Tongue (tissue), 2 donors: Measurements from ENCODE around the gene AKR1C2. TPM values are rescaled to one million over a fixed set of nuclear protein-coding genes. Genes with fewer than 3 reads are reported as not detected.
A peak's percentile ranks its signal among the peaks of the same experiment; 100 is the strongest.
"Not testable (repeated sequence)": the region's sequence is repeated elsewhere in the genome, so short reads cannot be mapped to it uniquely, and the experiment has no call there.

Experiments used
- DNase-seq: peaks from one replicate; pipeline ENCODE4 v3.0.0-alpha.2; 2015
- total RNA-seq: library from RNA; depleted of rRNA; stranded (reverse); fragments of >200 nt; gene quantifications from one replicate; pipeline ENCODE4 v1.2.3, GENCODE V29; 2014

Gene AKR1C2
- 2.8 TPM for total RNA-seq

DNA sequence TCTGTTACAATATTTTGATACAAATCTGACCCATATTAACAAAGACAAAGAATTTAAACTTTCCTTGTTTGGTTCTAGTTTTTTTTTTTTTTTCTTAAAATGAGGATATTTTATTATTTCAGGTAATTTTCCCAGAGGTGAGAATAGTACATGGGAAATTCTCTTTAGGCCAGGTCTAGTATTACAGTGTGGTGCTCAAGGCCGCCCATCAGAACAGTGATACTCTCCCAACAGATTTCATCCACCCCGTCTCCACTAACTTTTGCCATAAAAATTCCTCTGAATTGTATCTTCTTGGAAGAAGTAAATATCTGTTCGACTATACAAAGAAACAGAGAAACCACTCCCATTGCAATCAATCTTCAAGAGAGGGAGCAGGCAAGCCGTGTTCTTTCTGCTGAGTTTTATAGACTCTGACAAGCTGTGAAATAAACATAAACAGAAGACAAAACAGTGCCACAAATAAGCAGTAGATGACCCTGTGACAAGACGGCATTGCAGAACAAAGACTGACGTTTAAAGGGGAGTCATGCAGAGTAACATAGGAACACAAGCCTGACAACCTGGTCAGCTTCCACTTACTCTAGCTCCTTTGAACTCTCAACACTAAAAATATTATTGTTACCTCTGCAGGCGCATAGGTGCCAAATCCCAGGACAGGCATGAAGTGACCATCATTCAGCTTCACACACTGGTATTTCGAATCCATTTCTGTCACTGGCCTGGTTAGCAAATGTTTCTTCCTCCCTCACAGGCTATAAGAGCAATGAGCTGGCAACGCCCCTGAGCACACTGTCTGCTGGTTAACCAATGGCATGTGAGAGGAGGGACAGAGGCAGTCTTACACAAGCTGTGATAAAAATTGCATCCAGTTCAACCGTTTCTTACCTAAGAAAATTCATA, at the start of gene AKR1C2:
TSS of gene AKR1C2 (minus strand) at position 731 of the 903 bp plus-strand sequence. CDS start at position 709, 22 bp downstream.
- DNase-seq: not testable (repeated sequence)

DNA sequence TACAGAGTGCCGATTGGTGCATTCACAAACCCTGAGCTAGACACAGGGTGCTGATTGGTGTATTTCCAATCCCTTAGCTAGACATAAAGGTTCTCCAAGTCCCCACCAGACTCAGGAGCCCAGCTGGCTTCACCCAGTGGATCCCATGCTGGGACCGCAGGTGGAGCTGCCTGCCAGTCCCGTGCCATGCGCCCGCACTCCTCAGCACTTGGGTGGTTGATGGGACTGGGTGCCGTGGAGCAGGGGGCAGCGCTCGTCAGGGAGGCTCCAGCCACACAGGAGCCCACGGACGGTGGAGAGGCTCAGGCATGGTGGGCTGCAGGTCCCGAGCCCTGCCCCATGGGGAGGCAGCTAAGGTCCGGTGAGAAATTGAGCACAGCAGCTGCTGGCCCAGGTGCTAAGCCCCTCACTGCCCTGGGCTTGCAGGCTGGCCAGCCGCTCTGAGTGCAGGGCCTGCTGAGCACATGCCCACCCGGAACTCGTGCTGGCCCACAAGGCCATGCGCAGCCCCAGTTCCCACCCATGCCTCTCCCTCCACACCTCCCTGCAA, 49.4 kb upstream of the AKR1C2 start:
- DNase-seq: not testable (repeated sequence)

DNA sequence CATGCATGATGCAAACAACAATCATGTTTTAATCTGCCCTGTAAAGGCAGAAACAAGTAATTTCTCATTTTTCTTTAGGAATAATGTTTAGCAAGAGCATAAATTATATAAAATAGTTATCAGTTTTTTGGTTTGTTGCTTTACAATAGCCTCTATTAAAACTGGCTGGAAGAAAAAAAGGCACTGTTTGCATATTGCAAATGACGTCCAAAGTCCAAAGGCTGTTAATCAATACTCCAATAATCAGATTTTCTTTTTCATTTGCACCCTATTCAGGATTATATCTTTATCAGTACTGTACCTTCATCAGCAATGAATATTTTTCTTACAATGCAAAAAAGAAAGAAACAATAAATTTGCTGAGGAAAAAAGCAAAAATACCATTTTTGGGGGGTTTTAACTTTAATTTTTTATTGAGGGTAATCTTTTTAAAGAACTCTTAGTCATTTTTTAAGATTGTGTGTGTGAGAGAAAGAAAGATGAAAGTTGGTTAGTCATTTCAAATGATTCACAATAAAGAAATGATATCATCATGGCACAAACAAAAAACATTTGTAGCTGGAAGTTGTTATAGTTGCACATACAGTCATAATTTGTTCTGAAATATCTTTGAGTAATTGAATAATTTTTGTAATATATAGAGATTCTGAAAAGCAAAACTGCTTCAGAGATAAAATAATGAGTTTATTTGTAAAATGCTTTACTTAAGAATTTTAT, 44.4 kb upstream of the AKR1C2 start:
- no peak for DNase-seq

DNA sequence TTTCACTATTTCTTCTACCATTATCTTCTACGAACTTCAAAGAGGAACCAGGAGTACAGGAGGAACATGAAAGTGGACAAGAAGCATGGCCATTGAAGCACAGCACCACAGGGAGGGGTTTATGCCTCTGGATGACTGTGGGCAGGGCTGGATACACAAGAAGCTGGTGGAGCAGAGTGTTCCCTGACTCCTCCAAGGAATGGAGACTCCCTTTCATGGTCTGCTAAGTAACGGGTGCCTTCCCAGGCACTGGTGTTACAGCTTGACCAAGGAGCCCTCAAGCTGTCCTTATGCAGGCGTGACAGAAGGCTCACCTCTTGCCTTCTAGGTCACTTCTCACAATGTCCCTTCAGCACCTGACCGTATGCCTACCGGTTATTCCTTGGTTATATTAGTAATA, 43.4 kb upstream of the AKR1C2 start:
- not testable (repeated sequence) for DNase-seq

DNA sequence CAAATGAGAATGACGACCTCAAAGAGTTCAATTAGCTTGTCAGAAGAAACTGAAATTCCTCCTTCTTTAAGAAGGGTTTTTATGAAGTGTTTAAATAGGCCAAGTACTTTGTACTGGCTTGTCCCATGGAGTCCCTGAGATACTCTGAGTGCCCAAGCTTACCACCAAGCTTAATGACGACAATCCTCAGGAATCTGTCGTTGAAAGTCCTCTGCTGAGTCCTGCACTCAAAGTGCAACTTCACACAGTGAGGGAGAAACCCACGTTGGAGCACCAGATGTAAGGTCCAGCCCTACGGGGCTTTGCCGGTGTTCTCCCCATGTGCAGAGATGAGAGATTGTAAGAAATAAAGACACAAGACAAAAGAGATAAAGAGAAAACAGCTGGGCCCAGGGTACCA, 42.8 kb upstream of the AKR1C2 start:
- DNase-seq: no peak

DNA sequence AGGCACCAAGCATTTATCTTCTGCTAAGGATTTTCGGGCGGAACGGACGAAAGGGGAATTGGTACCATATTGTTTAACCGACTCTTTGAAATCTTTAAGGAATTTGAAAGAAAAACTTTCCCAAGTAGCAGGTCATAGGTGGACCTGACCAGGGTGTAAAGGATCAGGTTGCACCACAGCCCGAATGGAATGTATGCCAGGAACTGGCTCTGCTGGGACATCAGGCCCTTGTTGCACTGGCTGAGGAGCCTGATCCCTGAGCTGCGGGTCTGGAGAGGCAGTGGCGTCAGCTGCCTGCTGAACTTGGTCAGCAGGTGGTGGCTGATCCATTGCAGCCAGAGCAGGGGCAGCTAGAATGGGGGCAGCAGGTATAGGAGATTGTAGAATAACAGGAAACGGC, 41.4 kb upstream of the AKR1C2 start:
- no peak for DNase-seq

DNA sequence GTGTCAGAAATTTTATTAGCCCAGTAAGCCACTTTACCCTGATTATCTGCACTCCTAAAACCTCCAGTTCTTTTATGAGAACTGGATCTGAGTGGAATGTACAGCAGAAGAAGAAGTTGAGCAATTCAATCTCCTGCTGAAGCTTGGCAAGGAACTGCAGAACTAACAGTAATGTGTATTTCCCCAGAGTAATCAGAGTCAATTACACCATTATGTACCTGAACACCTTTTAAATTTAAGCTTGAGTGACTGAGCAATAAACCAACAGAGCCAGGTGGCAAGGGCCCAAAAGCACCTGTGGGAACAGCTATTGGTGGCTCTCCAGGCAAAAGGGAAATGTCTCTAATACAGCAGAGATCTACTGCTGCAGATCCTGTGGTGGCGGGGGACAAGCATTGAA, 40.1 kb upstream of the AKR1C2 start:
- peak; percentile 45 for DNase-seq

DNA sequence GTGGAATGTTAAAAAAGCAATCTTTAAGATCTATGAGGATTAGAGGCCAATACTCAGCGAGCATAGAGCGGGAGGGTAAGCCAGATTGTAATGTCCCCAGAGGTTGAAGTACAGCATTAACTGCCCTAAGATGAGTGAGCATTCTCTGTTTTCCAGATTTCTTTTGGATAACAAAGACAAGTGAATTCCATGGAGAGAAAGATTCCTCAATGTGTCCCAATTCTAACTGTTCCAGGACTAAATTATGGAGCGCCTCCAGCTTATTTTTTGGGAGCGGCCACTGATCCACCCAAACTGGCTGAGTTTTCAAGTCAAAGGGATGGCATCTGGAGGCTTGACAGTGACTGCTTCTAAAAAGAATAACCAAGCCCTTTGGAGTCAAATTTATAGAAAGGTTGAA, 39.3 kb upstream of the AKR1C2 start:
- DNase-seq: no peak

DNA sequence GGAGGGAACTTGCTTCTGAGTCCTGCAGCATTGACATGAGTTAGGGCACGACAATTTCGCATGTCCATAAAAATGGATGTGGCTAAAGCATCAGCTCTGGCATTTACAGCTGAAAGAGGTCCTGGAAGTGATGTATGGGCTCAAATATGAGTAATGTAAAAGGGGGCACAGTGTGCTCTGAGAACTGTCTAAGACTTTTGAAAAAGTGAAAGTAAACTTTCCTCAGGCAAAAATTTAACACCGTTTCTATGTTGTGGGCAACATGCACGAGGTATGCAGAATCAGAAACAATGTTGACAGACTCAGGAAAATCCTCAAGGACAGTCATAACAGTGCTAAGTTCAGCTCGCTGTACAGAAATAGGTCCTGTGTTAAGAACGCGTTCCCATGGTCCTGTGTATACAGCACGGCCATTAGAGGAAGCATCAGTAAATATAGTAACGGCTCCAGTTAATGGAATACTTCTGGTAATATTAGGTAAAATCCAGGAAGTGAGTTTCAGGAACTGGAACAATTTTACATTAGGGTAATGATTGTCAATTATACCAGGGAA, 37.9 kb upstream of the AKR1C2 start:
- DNase-seq: no peak

DNA sequence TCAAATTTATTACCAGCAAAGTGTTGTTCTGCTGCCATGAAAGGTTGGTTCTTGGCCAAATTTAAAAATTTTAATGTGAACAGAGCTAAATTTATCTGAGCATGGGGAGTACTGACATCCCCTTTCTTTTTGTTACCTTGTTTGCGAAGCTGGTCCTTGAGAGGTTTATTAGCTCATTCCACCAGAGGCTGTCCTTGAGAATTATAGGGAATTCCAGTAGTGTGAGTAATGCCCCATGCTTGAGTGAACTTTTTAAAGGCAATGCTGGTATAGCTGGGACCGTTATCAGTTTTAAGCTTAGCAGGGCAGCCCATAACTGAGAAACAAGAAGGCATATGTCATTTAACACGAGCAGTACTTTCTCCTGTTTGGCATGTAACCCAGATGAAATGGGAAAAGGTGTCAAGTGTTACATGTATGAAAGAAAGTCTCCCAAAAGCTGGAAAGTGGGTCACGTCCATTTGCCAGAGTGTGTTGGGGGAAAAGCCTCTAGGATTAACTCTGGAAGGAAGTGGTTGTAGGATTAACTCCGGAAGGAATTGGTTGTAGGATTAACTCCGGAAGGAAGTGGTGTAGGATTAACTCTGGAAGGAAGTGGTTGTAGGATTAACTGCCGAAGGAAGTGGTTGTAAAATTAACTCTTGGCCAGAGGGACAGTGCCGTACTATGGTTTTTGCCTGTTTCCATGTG, 37.3 kb upstream of the AKR1C2 start:
- no peak for DNase-seq

DNA sequence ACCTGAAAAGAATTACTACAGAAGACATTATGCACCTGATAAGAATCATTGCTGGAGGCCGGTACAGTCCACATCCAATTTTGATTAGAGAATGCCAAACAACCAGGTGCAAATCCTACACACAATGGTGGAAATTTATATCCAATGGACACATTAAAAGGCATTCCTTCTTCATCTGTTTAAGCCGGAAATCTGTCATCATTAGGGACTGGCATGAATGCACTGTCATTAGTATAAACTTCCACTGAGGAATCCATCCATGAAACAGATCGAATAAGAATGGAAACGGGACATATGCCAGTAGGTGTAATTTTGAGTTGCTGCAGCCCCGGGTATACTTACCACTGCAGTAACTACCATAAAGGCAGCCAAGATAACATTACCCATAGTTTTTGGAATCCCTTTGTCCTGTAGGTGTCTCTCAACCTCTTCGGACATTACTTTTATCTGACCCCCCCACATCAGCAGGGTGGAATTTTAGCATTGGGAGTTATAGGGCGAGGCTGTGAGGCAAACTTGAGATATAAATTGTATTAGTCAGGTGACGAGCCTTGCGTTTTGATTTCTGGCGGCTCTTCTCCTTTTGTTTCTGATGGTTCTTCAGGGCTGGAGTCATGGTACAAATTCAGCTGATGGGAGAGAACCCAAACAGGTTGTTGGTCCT, 36.5 kb upstream of the AKR1C2 start:
- DNase-seq: no peak

DNA sequence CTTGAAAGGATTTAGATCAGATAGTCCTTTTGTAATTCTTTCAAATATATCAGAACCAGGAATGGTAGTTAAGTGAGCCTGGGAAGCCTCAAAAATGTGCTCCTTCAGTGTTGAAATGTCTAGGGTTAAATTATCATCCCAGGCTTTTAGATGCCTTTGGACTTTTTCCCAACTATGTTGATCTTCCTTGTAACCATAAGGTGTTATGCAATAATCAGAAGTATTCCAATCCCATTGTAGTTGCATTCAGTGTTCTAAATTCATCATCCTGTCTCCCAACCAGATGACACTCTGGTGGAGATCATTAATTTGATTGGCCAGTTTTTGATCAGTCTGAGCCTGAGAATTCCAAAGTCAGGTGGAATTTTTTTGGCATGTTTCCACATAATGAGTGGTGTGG, 35.1 kb upstream of the AKR1C2 start:
- no peak for DNase-seq

DNA sequence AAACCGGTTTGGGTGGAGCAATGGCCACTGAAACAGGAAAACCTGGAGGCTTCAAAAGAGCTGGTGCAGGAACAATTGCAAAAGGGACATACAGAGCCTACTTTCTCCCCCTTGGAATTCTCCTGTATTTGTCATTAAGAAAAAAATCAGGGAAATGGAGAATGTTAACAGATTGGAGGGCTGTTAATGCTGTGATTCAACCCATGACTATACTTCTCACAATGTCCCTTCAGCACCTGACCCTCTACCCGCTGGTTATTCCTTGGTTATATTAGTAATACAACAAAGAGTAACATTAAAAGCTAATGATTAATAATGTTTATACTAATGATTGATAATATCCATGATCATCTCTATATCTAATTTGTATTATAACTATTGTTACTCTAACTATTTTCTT, 34.4 kb upstream of the AKR1C2 start:
- no peak for DNase-seq

DNA sequence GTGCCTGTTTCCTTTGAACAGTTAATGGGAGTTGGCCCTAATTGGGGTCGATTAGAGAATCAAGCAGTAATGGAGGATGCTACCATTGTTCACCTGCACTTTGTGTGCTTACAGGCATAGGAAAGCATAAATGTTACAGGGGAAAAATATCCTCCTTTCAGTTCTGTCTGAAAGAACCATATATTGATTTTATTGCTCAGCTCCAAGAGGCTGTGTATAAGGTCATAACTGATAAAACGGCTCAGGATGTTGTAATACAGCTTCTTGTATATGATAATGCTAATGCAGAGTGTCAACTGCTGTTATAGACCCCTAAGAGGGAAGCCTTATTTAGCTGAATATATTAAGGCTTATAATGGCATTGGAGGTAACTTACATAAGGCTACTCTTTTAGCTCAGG, 32.9 kb upstream of the AKR1C2 start:
- no peak for DNase-seq

DNA sequence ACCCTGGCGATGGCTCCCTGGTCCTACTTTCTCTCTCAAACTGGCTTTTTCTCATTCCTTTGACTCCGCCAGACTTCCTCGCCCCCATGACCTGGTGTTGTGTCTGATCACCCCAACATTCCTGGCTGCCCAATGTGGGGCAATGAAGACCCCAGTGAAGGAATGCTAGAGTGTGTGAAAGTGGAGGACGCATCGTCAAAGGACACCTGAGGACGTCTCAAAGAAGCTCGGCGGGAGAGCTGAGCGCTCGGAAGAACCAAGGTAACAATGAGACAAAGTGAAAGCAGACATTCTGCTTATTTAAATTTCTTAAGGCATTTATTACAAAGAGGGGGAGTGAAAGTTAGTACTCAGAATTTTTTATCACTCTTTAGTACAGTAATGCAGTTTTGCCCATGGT, 31.7 kb upstream of the AKR1C2 start:
- DNase-seq: no peak

DNA sequence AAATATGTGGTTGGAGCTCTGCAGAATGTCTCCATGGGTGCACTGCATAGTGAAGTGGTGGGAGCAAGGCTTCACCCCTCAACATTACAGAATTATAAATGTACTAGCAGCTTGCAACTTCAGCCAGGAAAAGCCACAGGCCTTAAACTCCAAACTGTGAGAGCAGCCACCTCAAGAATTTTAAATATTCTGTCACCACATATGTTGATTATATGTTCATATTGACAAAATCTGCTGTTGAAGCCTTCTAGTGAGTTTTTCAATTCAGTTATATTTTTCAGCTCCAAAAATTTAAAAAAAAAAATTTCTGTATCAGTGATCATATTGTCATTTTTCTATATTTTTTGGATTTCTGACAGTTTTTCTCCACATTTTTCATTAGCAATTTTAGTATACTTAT, 30.9 kb upstream of the AKR1C2 start:
- no peak for DNase-seq

DNA sequence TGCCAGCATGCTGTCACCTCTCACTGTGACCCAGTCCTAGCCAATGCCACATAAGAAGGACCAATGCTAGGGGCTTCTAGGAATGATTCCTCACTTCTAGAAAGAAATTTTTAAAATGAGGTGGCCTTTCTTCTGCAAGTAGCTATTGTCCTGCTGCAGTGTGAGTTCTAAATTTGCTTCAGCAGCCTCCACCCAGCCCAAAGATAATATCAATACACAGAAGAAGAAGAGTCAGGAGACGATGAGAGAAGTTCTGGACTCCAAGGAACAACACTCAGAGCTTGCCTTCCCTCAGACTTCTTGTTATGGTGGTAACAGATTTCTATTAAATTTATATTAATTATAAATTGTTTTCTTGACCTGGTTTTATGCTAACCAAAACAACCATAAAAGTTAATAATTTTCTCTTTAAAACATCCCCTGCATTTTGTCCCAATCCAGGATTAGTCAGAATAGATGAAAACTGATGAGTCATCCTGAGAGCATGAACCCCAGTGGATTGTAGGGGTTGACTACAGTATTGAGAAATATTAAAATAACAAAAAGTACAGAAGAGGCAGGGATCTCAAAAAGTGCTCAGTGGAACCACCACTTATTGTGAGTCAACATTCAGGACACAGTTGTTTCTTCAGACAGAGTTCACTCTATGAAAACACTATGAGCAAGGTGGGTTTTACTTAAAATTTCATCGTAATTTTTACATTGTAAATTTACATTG, 29.6 kb upstream of the AKR1C2 start:
- no peak for DNase-seq

DNA sequence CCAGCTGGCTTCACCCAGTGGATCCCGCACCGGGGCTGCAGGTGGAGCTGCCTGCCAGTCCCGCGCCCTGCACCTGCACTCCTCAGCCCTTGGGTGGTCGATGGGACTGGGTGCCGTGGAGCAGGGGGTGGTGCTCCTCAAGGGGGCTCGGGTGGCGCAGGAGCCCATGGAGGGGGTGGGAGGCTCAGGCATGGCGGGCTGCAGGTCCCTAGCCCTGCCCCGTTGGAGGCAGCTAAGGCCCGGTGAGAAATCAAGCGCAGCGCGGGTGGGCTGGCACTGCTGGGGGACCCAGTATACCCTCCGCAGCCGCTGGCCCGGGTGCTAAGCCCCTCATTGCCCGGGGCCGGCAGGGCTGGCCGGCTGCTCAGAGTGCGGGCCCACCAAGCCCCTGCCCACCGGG, 28.8 kb upstream of the AKR1C2 start:
- DNase-seq: not testable (repeated sequence)

DNA sequence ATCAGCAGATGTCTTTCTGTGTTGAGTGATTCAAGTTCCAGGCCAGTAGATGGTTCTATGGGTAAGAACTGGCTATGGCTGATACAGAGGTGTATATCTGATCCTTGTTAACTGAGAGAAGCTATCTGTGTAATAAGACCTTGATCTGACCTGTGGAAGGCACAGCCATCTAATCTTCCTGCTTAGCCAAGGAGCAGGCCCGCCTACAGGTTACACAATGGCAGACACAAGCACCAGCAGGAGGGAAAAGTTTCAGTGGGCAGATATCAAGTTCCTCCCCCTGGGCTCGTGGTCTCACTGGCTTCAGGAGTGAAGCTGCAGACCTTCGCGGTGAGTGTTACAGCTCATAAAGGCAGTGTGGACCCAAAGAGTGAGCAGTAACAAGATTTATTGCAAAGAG, 27.9 kb upstream of the AKR1C2 start:
- not testable (repeated sequence) for DNase-seq

DNA sequence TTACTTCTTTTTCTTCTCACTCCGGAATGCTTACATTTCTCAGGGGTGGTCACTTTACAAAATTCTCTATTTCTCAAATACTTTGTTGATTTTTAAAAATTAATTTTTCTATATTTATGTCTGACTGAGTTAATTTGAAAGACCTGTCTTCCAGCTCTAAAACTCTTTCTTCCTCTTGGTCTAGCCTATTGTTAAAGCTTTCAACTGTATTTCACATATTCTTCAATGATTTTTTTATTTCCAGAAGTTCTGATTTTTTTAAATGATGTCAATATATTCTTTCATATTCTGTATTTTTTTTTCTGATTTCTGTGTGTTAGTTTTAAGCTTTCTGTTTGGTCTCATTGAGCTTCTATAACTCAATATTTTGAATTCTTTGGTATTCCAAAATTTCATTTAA, 27.3 kb upstream of the AKR1C2 start:
- no peak for DNase-seq

DNA sequence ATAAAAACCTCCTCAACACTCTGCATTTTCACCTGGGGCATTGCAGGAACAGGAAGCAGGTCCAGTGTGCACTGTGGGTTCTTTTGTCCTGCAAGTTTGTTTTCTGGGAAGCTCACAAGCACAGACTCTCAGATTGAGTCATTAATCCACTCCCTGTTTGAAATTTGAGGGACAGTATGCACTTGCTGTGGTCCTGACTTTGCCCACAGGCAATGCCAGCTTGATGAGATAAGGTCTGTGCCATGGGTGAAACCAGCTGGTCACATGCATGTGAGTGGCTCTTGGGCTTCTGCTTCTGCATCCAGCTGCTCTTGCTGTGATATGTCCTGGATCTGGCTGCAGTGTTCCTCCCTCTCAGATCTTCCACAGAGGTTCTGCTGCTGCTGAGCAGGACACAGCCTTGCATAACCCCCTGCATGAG, 21.8 kb upstream of the AKR1C2 start:
- DNase-seq: not testable (repeated sequence)
